Glomerular visceral epithelial cell (primary cell): Measurements from ENCODE around the gene BANK1.

Experiments used
- DNase-seq: peaks from one replicate; pipeline ENCODE4 v3.0.0-alpha.2; 2016; ENCODE audit errors: extremely low spot score

Gene BANK1

GRCh38 chr4:102031406-102031805 is 240.9 kb downstream of the BANK1 start:
- no peak for DNase-seq

GRCh38 chr4:102036016-102036415 is 245.5 kb downstream of the BANK1 start:
- DNase-seq, result no peak

- no peak for DNase-seq
Observed at GRCh38 chr4:102036619-102037376, 246.3 kb downstream of the BANK1 start.

- DNase-seq, result no peak
Observed at GRCh38 chr4:102037566-102037965, 247.0 kb downstream of the BANK1 start.

DNA sequence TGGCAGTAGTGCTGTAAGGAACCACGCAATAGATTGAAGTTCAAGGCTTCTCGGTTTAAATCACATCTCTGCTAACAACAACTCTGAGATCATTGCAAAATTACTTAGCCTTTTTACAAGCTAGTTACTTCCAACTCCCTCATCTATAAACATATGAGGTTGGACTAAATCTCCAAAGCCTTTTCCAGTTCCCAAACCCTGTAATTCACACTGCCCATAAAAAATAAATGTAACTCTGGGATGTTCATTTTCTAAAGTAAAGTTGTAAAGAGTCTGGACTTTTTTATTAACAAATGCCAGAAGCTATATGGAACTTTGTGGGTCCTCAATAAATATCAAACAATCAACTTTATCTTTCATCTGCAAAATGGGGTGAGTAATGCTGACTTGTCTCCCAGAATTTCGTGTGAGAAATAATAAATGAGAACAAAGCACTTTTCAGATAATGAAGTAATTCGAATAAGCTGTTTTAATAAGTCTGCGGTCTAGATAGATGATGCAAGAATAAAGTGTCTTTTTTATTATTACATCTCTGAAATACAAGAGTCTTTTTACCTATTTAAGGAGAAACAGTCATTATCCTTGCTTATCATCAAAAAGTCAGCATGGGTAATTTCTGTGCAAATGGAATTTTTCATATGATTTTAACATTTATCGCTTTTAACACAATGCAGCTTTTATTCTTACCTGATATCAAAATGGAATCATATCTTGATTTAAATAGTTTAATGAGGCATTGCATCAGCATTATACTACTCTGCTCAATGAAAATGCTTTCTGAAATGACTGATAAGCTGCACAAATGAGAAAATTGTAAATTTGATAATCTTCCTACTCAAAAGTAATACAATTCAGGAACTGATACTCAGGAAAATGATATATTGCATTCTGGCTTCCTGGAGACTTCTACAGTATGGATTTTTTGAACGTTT is 252.6 kb downstream of the BANK1 start:
- DNase-seq, result no peak

DNA sequence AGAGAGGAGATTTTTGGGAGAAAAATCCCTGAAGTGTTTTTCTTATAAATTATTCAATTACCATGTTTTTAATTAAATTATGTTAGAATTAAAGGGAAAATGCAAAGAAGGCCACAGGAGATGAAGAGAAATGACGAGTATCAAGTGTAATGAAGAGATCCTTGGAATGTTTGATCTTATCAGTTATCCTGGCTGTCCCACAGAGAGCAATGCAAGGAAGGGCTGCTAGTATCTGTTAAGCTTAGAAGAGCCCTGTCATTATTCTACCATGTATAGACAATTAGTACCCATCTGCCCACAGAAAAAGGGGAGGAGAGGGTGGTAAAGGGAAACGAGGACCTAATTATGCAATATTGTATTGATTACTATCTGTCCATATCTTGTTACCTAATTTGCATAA is 257.1 kb downstream of the BANK1 start:
- no peak for DNase-seq

GRCh38 chr4:102055805-102056204 is 265.3 kb downstream of the BANK1 start:
- DNase-seq, result no peak

DNA sequence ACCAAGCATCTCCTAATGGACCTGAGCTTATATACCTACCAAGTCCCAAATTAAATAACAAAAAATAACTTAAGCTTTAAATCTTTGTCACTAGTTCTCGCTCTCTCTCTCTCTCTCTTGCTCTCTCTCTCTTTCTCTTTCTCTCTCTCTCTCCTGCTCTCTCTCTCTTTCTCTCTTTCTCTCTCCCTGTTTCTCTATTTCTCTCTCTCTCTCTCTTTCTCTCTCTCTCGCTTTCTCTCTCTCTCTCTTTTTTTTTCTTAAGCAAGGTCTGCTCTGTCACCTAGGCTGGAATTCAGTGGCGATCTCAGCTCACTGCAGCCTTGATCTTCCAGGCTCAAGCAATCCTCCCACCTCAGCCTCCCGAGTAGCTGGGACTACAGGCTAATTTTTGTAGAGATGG is 266.6 kb downstream of the BANK1 start:
- no peak for DNase-seq

- no peak for DNase-seq
Observed at GRCh38 chr4:102061133-102061532, 270.6 kb downstream of the BANK1 start.

DNA sequence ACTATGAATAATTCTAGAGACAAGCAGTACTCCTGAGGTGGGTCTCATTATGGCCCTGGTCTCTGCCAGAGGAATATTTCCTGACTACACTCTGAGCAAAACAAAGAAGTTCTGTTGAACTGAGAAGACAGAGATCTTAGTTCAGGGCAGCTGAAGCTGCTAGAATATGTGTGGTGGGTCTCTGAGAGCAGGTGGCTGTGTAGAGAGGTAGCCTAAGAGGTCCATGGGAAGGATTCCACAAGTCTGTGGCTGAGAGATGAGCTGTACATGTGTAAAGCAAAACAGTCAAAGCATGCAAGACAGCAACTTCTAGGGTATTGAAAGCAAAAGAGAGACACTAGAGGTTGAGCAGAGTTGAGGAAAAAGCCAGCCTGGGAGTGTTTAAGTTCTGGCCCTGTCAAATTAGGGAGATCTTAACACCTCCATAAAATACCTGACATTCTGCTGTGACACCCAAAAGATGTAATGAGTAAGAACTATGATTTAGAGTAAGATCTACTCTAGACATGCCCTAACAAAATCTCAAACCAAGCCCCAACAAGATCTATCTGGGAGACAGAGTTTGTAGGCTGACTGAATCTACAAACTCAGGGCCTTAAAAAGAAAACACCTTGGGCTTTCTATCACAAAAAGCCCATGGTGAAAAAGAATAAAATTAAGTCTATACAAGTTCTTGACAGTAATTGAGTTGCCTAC is 274.4 kb downstream of the BANK1 start:
- no peak for DNase-seq

GRCh38 chr4:102076622-102077021 is 286.1 kb downstream of the BANK1 start:
- DNase-seq, result no peak

DNA sequence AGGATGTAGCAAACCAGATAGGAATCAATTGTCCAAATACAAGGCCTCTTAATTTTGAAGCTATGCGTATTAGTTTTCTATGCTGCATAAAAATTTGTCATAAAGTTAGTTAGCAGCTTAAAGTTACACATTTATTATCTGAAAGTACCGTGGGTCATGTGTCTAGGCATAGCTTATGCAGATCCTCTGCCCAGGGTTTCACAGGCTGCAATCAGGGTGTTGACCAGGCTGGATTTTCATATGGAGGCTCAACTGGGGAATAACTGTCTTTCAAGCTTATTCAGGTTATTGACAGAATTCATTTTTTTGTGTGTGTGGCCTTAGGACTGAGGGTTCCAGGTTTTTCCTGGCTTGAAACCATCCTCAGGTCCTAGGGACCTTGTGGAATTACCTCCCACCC is 289.7 kb downstream of the BANK1 start:
- no peak for DNase-seq

DNA sequence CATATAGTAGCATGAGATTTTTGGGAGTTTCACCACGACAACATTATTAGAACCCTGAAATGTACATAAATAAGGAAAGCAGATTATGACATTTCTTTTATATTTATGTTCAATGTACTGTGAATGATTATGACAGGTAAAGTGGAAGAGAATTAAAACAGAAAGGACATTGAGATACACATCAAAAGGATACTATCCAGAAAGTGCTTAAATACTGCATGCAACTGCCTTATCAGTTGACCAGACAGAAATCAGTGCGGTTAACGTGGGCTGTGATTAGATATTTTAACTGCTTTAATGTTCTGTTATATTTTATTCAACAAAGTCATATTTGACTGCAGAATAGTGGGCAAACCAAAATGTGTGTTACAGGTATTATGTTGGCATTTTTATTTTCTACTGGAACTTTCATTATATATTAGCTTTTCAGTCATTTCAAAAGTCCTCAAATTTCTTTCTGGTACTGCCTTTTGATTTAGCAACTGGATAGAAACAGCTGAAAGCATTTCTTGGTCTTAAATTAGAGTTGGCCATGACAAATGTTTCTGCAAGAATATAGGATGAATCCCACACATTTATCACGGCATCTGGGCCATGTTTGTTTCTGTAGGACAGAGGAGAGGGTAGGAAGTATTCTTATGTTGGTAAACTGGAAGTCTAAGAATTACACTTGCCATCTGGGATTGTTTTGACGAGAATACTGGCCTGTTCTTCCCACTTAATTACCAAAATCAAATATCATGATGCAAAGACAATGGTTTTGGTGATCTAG is 299.5 kb downstream of the BANK1 start:
- DNase-seq, result no peak

DNA sequence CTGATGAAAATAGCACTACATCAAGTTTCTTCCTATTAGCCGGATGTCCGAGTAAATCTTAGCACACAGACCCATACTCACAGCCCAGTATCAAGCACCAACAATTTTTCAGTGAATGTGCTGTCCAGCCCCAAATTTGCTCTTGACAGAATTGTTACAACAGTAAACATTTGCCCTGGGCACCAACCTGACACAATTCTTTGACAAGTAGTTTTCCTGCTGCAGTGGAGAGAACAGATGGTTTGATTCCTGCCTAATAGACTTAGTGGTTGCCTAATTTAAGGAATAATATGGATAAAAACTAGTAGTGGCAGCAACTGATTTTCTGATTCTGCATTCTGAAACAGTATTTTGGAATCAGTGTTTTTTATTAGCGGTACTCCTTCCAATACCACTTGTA is 301.1 kb downstream of the BANK1 start:
- no peak for DNase-seq

DNA sequence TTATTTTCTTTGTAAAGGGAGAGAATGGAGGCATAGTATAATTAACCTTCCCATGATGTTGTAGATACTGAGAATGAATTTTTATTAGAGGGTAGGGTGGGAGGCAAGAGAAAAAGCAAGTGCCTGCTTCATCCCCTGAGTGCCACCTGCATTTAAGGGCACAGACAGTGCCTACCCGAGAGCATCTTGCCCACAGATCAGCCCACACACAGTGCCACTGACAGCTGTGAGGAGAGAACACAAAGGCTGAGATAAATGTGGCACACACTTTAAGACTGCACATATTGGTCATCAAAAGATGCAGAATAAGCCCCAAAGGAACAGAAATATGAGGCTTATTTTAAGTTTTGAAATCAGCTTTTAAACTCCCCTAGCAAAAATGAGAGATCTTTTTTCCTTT is 304.0 kb downstream of the BANK1 start:
- no peak for DNase-seq

DNA sequence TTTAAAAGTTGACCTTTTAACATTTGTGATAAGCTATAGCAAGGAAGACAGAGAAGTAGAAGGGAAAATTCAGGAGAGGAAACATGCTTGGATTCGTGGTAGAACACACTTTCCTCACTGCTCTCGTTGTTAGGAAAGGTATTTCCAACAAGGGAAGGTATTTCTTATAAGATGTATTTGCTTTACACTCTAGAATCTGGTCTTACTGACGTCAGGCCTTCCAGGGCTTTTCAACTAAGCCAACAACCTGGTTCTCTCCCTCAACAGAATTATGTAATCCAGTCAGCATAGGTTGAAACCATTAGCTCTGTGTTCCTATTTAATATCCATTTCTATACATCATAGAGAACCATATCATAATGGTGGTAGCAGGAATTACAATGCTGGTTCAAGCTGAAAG is 312.8 kb downstream of the BANK1 start:
- no peak for DNase-seq

GRCh38 chr4:102104278-102104677 is 313.7 kb downstream of the BANK1 start:
- peak; percentile 7 for DNase-seq

DNA sequence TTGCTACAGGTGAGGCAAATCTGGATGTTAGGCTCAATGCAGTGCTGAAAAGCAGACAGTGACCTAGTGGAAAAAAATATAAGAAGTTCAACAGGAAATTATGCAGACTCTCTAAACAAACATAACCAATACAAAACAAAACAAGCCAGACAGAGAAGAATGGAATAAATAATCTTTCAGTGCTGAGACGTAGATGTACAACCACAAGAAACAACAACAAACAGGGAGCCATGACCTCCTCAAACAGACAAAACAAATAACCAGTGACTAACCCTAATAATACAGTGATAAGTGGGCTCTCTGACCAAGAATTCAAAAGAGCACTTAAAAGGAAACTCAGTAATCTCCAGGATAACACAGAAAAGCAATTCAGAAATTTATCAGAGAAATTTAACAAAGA is 315.5 kb downstream of the BANK1 start:
- DNase-seq, result no peak

- no peak for DNase-seq
Observed at GRCh38 chr4:102114118-102114630, 323.6 kb downstream of the BANK1 start.

DNA sequence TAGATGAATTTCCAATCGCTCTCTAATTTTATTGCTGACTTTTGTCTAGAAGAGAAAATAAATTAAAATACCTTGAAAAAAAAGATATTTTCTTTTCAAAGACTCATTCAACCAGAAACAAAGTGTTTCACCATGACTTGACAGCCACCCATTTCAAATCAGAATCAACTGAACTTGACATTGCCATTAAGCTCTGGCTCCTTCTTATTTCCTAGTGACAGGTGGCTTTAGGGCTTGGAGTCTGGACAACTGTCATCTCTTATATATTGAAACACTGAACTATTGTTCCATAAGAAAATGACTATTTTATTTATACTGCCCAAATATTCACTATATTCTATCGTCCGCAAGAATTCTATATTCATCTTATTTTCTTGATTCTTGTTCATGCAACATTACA is 325.6 kb downstream of the BANK1 start:
- no peak for DNase-seq

GRCh38 chr4:102120846-102121245 is 330.3 kb downstream of the BANK1 start:
- DNase-seq, result no peak
